Hematopoietic multipotent progenitor cell treated with erythropoietin and hydrocortisone succinate and interleukin-3 and kit ligand, for 17 days (in vitro differentiated cells): Measurements from ENCODE around the gene PPP1R13B.
"Not testable (repeated sequence)": the region's sequence is repeated elsewhere in the genome, so short reads cannot be mapped to it uniquely, and the experiment has no call there.

Experiments used
- DNase-seq: peaks from one replicate; pipeline ENCODE4 v3.0.0-alpha.2; 2015; ENCODE audit warnings: low spot score

Gene PPP1R13B

DNA sequence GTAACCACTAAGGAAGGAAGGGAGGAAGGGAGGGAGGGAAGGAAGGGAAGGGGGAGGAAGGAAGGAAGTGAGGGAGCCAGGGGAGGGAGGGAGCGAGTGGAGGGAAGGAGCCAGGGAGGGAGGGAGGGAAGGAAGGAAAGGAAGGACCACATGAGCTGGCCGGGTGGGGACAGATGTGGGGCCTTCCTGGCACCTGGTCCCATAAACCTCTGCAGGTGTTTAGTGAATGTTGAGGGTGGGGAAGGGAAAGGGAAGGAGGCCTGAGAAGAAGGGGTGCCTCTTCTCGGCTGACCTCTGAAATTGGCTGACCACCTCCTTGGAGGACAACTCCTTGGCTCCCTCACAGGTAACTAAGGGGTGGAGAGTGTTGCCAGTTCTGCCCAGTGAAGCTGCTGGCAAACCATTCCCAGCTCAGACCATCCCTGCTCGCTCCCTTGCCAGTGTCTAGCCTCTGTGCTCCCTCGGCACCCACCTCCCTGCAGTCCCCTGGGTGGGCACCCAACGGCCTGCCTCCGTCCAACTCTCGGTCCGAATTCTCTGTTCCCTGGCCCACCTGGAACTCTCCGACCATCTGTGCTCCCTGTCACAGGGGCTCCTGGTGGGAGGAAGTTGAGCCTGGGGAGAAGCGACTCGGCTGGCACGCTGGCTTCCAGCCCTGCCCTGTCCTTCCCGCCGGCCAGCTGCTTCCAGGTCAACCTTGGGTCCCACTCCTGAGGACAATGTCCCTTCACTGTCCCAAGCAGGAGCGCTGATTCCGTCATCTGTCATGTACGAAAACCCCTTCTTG, 12.2 kb upstream of the PPP1R13B start:
- DNase-seq = no peak

DNA sequence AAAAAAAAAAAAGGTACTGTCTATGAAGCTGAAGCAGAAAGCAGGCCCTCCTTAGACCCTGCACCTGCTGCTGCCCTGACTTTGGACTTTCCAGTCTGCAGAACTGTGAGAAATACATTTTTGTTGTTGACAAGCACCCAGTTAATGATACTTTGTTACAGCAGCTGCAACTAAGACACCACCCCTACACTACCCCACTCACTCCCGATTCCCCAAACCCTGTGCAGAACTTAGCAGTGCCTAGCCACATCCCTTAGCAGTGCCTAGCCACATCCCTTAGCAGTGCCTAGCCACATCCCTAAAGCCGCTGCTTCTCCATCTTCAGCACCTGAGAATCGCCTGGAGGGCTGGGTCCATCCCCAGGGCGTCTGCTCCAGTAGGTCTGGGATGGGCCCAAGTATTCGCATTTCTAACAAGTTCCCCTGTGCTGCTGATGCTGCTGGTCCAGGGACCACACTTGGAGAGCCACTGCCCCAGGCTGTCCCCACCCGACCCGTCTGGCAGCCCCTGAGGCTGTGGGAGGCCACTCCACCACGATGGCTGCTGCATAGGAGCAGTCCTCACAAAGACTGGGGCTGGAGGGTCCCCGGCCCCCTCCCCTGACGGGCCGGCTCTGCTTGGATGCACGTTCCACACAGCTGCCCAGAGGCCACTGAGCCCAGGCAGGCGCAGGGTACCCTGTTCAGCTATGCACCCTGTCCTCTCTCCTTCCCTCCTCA, 10.8 kb upstream of the PPP1R13B start:
- no peak for DNase-seq

DNA sequence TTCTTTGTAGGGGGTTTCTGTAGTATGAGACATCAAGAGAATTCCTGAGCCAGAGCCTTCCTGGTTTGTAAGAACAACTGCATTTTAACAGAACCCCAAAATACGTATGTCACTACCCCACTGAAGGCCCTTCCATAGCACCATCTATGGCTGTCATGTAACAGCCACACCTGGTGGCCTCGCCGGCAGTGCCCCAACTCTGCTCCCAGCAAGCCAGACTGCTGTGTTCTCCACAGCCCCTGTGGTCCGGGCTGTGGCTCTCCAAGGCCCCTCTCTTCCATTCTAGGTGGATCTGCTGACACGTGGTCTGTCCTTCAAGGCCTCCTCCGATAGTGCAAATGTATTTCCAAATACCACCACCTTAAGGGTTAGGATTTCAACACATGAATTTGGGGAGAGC, 9.9 kb upstream of the PPP1R13B start:
- DNase-seq = no peak

DNA sequence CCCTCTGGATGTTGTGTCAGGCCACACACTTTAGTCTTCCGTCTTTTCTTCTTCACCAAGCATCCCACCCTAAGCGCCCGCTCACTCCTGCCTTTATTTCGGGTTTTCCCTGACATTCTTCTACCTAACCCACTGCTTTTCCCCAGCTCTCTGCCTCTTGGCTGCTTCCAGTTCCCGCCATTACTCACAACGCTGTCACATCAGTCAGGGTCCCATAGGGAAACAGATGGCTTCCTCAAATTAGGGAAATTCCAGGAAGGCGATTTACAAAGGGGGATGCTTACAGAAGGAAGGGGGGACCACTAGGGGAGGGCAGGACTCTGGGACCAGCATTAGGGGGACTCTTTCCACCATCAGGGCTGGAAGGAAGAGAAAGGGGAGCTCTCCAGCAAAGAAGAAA, 9.2 kb upstream of the PPP1R13B start:
- no peak for DNase-seq

DNA sequence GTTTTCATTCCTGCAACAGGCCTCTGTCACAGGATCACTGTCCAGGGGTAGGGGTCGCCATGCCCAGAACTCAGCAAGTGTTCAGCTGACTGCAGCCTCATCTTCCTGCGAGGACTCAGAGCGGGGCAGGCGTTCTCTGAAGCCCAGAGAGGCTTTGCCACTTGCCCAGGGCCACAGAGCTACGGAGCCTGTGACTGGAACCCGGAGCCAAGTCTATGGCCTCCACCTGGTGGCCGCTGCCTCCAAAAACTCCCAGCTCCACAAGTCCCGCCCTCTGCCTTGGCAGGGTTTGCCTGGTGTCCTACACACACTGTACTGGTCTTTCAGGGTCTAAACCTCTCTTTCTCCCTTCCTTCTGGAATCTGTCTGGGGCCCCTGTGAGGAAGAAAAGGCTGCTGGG, 8.7 kb upstream of the PPP1R13B start:
- DNase-seq = no peak

DNA sequence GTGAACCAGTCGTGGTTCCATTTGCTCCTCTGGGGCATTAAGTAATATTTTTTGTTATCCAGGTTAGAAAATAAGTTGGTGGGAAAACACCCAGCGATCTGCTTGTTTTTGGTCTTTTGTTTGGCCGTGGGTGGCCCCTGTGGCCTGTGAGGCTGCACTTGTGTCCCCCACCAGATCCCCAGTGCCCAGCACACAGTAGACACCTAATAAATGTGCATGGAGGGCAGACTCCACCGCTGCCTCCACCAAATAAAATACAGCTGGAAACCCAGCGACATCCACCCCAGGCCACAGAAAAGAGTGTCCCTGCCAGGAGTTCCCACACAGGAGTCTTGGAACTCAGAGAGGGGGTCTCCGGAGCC, 8.3 kb upstream of the PPP1R13B start:
- DNase-seq = no peak

DNA sequence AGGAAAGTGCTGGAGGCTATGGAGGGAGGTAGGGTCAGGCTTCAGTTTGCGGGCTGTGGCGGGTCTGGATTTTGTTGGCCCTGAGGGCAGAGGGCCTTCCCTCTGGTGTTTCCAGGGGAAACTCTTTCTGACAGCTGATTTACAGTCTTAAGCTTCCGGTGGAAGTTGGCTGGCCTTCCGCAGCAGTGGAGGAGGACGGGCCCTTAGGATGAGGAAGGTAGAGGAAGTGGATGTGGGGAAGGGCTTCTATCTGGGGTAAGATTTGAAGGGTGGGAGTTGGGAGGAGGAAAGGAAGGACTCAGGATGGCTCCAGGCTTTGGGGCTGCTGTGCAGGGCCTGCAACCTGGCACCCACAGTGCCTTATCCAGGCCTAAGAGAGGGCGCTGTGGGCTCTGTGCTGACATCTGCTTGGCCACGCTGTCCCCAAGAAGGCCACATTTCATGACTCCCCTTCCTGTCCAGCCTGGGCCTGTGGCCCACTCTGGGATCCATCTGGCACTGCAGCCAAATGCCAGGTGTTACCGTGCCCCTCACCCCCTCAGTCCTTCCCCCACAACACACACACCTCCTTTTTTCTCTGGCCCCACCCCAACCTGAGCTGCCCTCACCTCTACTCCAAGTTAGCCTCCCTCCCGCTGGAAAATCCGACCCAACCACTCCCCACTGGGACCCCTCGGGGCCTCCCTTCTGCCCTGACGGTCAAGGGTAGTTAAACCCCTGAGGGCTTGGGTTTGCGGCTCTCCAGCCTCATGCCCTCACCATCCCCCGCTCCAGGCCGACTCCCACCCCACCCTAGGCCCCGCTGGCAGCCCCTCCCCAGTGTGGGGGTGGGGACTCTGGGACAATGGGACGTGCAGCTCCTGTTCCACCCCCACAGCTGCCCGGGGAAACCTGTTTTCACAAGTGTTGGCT, 7.7 kb upstream of the PPP1R13B start:
- no peak for DNase-seq

DNA sequence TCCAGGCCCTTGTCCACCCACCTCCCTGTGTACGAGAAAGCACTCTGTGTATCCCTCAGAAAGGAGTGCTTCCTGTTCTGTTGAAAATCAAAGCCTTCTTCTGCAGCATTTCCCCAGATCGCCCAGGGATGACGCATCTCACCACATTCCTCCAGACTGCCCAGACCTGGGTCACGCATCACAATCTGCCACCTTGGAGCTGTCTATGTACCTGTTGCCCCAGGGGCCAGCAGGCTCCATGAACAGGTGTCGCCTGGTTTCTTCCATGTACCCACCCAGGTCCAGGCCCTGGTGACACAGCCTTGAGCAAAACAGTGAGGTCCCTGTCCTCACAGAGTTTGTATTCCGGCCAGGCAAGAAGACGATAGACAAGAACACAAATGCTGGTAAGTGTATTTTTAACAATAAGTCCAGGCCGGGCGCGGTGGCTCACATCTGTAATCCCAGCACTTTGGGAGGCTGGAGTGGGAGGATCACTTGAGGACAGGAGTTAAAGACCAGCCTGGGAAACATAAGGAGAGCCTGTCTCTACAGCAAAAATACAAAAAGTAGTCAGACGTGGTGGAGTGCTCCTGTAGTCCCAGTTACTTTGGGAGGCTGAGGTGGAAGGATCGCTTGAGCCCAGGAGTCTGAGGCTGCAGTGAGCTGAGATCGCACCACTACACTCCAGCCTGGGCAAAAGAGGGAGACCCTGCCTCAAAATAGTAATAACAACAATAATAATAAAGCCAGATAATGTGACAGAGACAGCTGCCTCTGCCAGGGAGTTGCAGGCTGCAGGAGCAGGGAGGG, 6.8 kb upstream of the PPP1R13B start:
- no peak for DNase-seq

DNA sequence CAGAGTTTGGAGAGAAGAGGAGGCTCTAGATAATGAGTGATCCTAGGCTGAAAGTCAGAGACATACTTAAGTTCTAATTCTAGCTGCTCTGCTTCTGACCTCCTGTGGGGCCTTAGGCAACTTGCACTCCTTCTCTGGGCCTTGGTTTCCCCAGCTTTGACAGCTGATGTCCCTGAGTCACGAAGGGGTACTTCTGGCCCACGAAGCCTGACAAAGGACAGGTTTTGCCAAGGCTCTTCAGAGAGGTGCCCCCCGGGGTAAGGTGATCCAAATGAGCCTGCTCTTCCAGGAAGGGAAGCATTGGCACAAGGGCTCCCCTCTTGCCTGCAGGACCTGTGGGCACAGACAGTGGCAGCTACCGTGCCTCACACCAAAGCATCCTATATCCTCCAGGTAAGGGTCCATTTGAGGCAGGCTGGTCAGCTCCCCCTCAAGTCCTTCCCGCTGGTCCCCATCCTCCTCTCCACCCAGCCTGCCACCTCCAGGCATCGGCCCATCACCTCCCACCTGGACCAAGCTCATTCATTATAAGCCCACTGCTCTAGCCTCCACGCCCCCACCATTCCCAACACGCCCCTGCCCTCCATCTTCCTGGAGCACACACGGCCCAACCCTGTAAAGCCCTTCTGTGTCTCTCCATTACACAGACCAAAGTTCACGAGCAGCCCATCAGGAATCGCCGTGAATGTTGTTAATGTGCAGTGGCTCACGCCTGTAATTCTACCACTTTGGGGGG, 1.9 kb upstream of the PPP1R13B start:
- DNase-seq = no peak

DNA sequence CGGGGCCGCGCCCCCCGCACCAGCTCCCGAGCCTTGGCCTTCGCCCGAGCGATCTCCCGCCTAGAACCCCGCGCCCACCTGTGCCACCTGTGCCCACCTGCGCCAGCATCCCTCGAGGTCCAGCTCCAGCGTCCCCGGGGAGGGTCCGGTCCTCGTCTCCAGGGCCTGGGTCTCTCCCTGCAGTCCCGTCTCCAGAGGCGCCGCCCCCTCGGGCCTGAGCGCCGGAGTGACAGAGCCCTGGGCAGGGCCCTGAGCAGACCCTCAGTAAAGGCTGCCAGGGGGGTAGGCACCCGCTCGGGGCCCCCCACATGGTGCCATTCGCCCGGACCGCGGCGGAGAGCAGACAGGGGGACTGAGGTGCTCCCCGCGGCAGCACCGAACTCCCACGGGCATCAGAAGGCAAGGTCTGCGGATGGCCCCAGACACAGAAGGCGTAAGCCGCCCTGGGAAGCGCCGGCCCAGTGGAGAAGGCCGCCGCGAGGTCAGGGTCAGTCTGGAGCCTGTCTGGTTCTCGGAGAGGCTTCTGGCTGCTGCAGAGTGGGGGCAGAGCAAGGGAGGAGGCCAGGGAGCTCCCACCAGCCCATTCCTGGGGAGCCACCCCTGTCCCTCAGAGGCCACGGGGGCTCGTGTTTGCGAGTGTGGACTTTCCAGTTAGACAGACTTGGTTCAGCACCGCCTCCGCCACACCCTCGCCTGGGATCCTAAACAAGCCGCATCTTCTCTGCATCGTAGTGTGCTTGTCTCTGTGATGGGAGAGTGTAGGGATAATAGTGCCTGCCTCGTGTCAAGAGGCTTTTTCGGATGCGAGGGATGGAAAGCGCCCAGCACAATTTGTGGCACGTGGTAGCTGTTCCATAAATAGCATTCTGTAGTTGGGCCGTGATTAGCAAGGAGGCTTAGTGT, 1.1 kb upstream of the PPP1R13B start:
- DNase-seq = no peak

DNA sequence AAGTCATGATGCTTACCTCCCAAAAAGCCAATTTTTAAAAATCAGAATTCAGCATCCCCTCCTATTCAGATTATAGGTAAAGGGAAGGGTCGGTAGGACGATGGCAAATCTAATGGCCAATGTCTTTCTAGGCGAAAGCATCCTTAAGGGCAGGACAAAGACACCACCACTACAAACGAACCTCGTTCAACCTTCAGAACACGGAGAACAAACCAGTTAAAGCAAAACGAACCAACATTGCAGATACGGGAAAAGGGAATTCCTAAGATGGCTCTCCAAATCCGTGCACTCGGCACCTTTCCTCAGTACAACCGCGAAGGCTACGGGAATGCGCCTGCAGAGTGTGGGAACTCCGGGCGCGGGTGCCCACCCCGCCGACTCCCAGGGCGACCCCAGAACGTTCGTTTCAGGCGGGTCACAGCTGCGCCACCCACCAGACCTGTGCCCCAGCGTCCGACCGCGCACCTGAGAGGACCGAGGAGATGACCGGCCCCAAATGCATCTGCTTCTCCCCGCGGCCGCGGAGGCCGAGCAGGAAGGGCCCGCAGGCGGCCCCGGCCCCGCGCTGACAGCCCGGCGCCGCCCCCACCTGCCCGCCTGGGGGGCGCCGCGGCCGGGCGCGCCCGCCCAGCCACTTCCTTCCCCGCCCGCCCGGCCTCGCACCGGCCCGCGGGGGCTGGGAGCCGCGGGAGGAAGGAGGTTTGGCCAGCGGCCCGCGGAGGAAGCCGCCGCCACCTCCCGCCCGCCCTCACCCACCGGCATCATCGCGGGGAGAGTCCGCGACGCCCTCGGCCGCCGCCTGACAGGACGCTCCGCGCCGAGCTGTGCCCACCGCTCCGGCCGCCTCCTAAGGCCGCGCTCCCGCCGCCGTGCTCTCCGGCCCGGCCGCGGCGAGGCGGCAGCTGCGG, 578 bp downstream of the PPP1R13B start:
- no peak for DNase-seq

DNA sequence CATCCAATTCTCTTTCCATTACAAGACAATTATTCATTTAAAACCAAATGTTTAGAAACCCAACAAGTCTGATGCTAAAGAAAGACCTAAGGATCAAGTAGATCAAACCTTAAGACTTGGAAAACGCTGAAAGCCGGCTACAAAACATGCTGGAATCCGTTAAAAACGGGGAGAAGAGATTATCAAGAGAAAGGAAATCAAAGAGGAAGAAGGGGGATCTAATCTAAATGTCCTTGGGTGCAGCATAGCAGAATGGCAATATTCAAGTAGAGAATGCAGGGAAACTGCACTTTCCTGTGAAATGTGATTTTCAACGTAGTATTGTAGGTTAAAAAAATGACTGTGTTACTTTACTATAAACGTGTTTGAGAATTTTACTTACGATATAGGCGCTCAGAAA, 1.3 kb downstream of the PPP1R13B start:
- no peak for DNase-seq

DNA sequence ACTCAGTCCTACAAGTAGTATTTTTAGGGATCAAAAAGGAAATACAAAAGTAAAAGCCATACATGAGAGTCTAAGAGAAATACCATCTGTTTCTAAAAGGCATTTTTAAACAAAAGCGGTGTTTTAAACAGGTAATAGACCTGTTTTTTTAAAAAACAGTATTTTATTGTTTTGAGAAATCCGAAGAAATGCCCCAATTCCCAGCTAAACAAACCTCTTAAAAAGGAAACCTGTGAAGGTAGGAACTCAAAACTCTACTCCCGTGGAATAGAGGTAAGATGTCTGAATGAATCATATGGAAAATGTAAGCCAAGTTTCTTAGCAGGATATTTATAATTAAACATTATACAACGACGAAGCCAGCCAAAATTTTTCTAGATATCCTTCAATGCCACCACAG, 2.0 kb downstream of the PPP1R13B start:
- DNase-seq = no peak

DNA sequence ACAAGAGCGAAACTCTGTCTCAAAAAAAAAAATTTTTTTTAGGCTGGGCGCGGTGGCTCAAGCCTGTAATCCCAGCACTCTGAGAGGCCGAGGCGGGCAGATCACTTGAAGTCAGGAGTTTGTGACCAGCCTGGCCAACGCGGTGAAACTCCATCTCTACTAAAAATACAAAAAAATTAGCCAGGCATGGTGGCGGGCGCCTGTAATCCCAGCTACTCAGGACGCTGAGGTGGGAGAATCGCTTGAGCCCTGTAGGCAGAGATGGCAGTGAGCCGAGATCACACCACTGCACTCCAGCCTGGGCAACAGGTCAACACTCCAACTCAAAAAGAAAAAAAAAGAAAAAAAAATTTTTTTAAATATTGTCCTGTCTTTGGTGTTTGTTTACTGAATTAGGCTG, 6.1 kb downstream of the PPP1R13B start:
- DNase-seq = not testable (repeated sequence)

DNA sequence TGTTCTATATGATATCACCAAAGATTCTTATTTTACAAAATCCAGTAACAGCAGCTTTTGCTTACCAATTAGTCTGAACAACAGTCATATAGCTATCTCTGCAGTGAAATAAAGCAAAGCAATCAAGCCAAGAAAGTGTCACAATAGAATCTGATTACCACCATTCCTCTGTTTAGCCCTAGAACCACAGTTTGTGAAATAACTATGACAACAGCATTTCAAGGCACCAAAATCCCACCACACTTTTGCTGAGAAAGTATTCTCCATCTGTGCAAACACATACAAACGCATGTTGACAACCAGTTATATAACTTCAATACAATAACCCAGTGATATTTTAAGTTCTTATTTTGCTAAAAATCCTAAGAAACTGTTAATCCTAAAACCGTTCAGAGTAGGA, 7.4 kb downstream of the PPP1R13B start:
- DNase-seq = no peak

DNA sequence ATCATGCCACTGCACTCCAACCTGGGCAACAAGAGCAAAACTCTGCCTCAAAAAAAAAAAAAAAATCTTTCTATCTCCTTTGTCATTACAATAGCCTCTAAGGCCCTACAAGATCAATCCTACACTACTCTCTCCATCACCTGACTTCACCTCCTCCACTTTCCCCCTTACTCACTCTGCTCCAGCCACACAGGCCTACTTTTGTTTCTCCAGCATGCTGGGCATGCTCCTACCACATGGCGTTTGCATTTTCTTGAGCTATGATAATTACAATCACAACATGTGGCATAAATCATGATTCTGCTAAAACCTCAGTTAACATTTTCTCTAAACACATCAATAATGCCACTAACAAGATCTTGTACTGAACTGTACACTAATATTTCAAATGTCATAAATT, 7.8 kb downstream of the PPP1R13B start:
- no peak for DNase-seq

DNA sequence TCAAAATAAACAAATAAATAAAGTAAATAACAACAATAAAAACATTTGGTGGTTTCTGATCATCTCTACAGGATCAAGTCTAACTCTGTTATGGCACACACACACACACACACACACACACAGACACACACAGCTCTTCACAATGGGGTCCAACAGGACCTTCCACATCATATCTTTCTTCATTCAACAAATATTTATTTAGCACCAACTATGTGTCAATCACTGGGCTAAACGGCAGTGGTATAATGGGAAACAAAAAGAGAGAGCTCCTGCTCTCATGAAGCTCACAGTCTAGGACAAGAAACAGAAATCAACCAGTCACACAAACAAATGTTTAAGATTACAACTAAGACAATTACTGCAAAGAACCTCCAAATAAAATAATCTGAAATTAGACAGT, 9.3 kb downstream of the PPP1R13B start:
- no peak for DNase-seq

DNA sequence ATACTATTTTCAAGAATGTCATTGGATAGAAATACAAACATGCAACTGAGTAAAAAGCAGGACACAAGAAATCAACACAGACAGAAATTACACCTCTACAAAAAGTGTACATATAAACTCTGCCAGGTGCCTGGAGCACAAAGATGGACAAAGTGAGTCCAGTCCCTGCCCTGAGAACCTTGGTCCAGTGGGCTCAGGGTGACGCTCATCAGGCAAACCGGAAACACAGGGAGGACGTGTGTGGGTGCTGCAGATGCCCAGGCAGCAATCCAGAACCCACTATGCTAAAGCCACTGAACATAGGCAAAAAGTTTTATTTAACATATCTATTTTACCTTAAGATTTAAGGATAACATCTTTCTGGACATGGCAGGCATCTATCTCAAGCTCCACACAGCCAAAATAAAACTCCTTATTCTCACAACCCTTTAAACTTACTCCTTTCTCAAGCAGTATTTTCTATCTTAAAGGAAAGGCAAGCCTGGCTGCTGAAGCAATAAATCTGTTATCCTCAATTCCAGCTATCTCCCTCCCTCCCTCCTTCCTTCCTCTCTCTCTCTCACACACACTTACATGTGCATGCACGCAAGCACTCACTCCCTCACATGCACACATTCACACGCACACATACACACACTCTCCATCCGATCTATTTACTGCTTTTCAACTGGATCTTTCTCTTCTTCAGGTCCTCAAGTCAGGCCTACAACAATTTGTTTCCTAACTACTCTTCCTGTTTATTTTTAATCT, 10.2 kb downstream of the PPP1R13B start:
- DNase-seq = no peak
